Measurements from ENCODE around the gene THEMIS. TPM values are rescaled to one million over a fixed set of nuclear protein-coding genes. Genes with fewer than 3 reads are reported as not detected.

THEMIS gene
- total and polyA plus RNA-seq, 2 of the 4 experiments (the other 2 are of a cell fraction) = not detected

- Histone ChIP-seq H3K14ac (replicated peaks; ENCODE audit: low read depth, low read length) (no peak overlapping the region), H3K4me3 (ENCODE audit: insufficient read depth, low read depth, low read length) (no peak overlapping the region), H3K4me2 (ENCODE audit: low read depth, low read length) (no peak overlapping the region), H3K4ac (ENCODE audit: low read depth, low read length) (no peak overlapping the region), H3K56ac (ENCODE audit: extremely low read depth, insufficient read depth, low read length) (no peak overlapping the region), H2AFZ (replicated peaks; ENCODE audit: low read length, poor library complexity) (no peak overlapping the region), H2BK15ac (ENCODE audit: low read depth, low read length) (no peak overlapping the region), H3K27me3 (ENCODE audit: control insufficient read depth, insufficient read depth, low read length) (no peaks in the 10 kb centered on the region), H4K91ac (ENCODE audit: insufficient read depth, low read depth, low read length) (no peak overlapping the region), H2BK5ac (ENCODE audit: low read depth, low read length, poor library complexity, severe bottlenecking) (no peak overlapping the region), H3K18ac (ENCODE audit: low read depth, low read length) (no peak overlapping the region), H3K36me3 (ENCODE audit: control insufficient read depth, insufficient read depth, low read length) (no peaks in the 10 kb centered on the region), H4K8ac (ENCODE audit: low read depth in 2 of 2, low read length in 2 of 2) (no peak overlapping the region), H3K27ac (ENCODE audit: insufficient read depth, low read length) (no peak overlapping the region), H3K23ac (ENCODE audit: low read depth, low read length) (no peak overlapping the region), H2BK120ac (ENCODE audit: low read depth, low read length) (no peak overlapping the region), H4K5ac (ENCODE audit: low read depth, low read length) (no peak overlapping the region), H2AK9ac (replicated peaks; ENCODE audit: low read depth, low read length, poor library complexity) (no peak overlapping the region), H2AK5ac (ENCODE audit: low read depth, low read length) (no peak overlapping the region), H3K9me1 (ENCODE audit: insufficient read depth, low read length) (no peaks in the 10 kb centered on the region), H3K9me3 (ENCODE audit: control insufficient read depth, insufficient read depth, low read length) (no peaks in the 10 kb centered on the region; the same call in none of the 2 replicates), H4K20me1 (ENCODE audit: insufficient read depth, low read length) (no peaks in the 10 kb centered on the region), H3K9ac (ENCODE audit: low read depth, low read length) (no peak overlapping the region), H3K4me1 (ENCODE audit: control insufficient read depth, insufficient read depth, low read length) (no peaks in the 10 kb centered on the region), H3K79me1 (ENCODE audit: low read depth in 1 of 2, low read length in 2 of 2) (no peaks in the 10 kb centered on the region), H2BK20ac (ENCODE audit: low read depth, low read length) (no peak overlapping the region)
- no peak for TF ChIP-seq CTCF (conservative IDR thresholded peaks at IDR 0.05; ENCODE audit: low read depth, low read length)
- intact Hi-C loops (cut with micrococcal nuclease) = no loop called here
- in situ Hi-C loops (cut with MboI; ENCODE audit: low sequenced_read_pairs) = no loop called here
- ATAC-seq (ENCODE audit: low read depth) = no peak
- DNase-seq = no peak
- ChIA-PET POLR2A (ENCODE audit: unreplicated experiment) (no interaction called here), CTCF (interaction anchor here (0.9 kb wide), 1 partner anchor 31 kb away, joined by 3 read pairs; no protein-coding TSS in a partner anchor)
- 100% methylated on average over 2 of the region's 7 CpGs; no CpG with 5 or more reads in 1 of the 2 experiments for WGBS, 2 experiments (ENCODE audit: extremely low coverage in 2 of 2, insufficient read length in 1 of 2)
- no TSS peak for BruUV-seq (replicated peaks)
- dilution Hi-C loops (cut with HindIII; ENCODE audit: low sequenced_read_pairs, unreplicated experiment) = no loop called here
Observed at GRCh38 chr6:127907960-127908640, 7.2 kb upstream of the THEMIS start.

All from IMR-90 (cell line).